GM23338 (cell line): ENCODE data around the gene SLC24A4. TPM values are rescaled to one million over a fixed set of nuclear protein-coding genes. Genes with fewer than 3 reads are reported as not detected.

ENCODE experiments used
- ATAC-seq: fragments of 200-7000 bp; cut with Tn5 transposase; 3 replicates; pipeline ENCODE4 v1.9.1; 2020
- DNase-seq: peaks from one replicate; pipeline ENCODE4 v3.0.0-alpha.2; 2015; ENCODE audit warnings: low spot score
- H2AFZ ChIP-seq: fragments of 200-600 bp; sonication (generic); 2 replicates; pipeline ENCODE4 v1.8.0; 2016; ENCODE audit warnings: antibody characterized with exemption, mild to moderate bottlenecking, moderate library complexity
- H3F3A ChIP-seq: fragments of 200-600 bp; sonication (generic); replicated peaks from 2 replicates; pipeline ENCODE4 v1.8.0; 2017; ENCODE audit warnings: antibody characterized with exemption, mixed run types, low read depth
- H3K27ac ChIP-seq: fragments of 200-600 bp; sonication (generic); 2 replicates; pipeline ENCODE4 v1.6.1; 2016; ENCODE audit warnings: low read depth
- H3K27me3 ChIP-seq: fragments of 200-600 bp; sonication (generic); 2 replicates; pipeline ENCODE4 v1.8.0; 2016; ENCODE audit warnings: mild to moderate bottlenecking, mixed run types, moderate library complexity; ENCODE audit not compliant: insufficient read depth
- H3K36me3 ChIP-seq: fragments of 200-600 bp; sonication (generic); 2 replicates; pipeline ENCODE4 v1.8.0; 2016; ENCODE audit warnings: mild to moderate bottlenecking; ENCODE audit not compliant: insufficient read depth
- H3K4me1 ChIP-seq: fragments of 200-600 bp; sonication (generic); 2 replicates; pipeline ENCODE4 v1.8.0; 2016; ENCODE audit warnings: mild to moderate bottlenecking, moderate library complexity; ENCODE audit not compliant: insufficient read depth
- H3K4me2 ChIP-seq: fragments of 200-600 bp; sonication (generic); 2 replicates; pipeline ENCODE4 v1.7.1; 2017; ENCODE audit warnings: mixed run types
- H3K4me3 ChIP-seq: fragments of 200-600 bp; sonication (generic); 2 replicates; pipeline ENCODE4 v1.6.1; 2016; ENCODE audit warnings: mixed run types
- H3K79me2 ChIP-seq: fragments of 200-600 bp; sonication (generic); replicated peaks from 2 replicates; pipeline ENCODE4 v1.8.0; 2017; ENCODE audit warnings: mild to moderate bottlenecking; ENCODE audit not compliant: insufficient read depth
- H3K9me2 ChIP-seq: fragments of 200-600 bp; sonication (generic); 2 replicates; pipeline ENCODE4 v1.8.0; 2017; ENCODE audit not compliant: insufficient read depth
- H4K20me1 ChIP-seq: fragments of 200-600 bp; sonication (generic); replicated peaks from 2 replicates; pipeline ENCODE4 v1.8.0; 2017; ENCODE audit warnings: mild to moderate bottlenecking; ENCODE audit not compliant: insufficient read depth
- H3K27ac Mint-ChIP-seq: 2 replicates; pipeline ENCODE4 v1.8.0; 2020; ENCODE audit warnings: inconsistent platforms, mild to moderate bottlenecking, moderate library complexity, mixed read lengths
- H3K27me3 Mint-ChIP-seq: 3 replicates; pipeline ENCODE4 v1.8.0; 2022; ENCODE audit warnings: low read depth, mild to moderate bottlenecking, moderate library complexity, mixed read lengths, inconsistent platforms; ENCODE audit not compliant: insufficient read depth, poor library complexity
- H3K36me3 Mint-ChIP-seq: 3 replicates; pipeline ENCODE4 v1.8.0; 2021; ENCODE audit warnings: low read depth, mild to moderate bottlenecking, inconsistent platforms, moderate library complexity, mixed read lengths
- H3K4me1 Mint-ChIP-seq: 3 replicates; pipeline ENCODE4 v1.8.0; 2020; ENCODE audit warnings: mild to moderate bottlenecking, inconsistent platforms, mixed read lengths
- H3K4me3 Mint-ChIP-seq: 3 replicates; pipeline ENCODE4 v1.8.0; 2021; ENCODE audit warnings: moderate library complexity, mild to moderate bottlenecking, inconsistent platforms, mixed read lengths
- H3K9me3 Mint-ChIP-seq: 3 replicates; pipeline ENCODE4 v1.8.0; 2020; ENCODE audit warnings: moderate library complexity, mild to moderate bottlenecking, inconsistent platforms, mixed read lengths
- CREB1 ChIP-seq: fragments of 250-450 bp; sonication (Bioruptor Pico); IDR thresholded peaks from 2 replicates; pipeline ENCODE4 v1.5.0; 2020; ENCODE audit warnings: low read depth, mild to moderate bottlenecking, moderate library complexity
- CTCF ChIP-seq, 2 experiments: fragments of 200-600 bp in 1 of 2; sonication (generic) in 1 of 2; conservative IDR thresholded peaks; 2 replicates each; pipeline versions ENCODE4 v1.5.1 to v1.6.1; 2016 to 2017; ENCODE audit warnings: antibody characterized with exemption in 2 of 2, low read depth in 2 of 2, mild to moderate bottlenecking in 2 of 2, moderate library complexity in 1 of 2
- EZH2 ChIP-seq: fragments of 200-600 bp; sonication (generic); IDR thresholded peaks from one replicate; pipeline ENCODE4 v1.8.0; 2017; ENCODE audit warnings: antibody characterized with exemption, mild to moderate bottlenecking, low read depth; ENCODE audit not compliant: unreplicated experiment
- EZH2phosphoT487 ChIP-seq: fragments of 200-600 bp; sonication (generic); IDR thresholded peaks from one replicate; pipeline ENCODE4 v1.8.1; 2018; ENCODE audit warnings: antibody characterized with exemption; ENCODE audit not compliant: unreplicated experiment
- JUNB ChIP-seq: IDR thresholded peaks from one replicate; pipeline ENCODE4 v1.6.1; 2016; ENCODE audit warnings: antibody characterized with exemption; ENCODE audit not compliant: unreplicated experiment
- NANOG ChIP-seq: IDR thresholded peaks from 2 replicates; pipeline ENCODE4 v1.6.1; 2016; ENCODE audit warnings: antibody characterized with exemption, borderline replicate concordance
- POLR2AphosphoS5 ChIP-seq: IDR thresholded peaks from 2 replicates; pipeline ENCODE4 v1.6.1; 2016; ENCODE audit warnings: antibody characterized with exemption, low read depth
- REST ChIP-seq: IDR thresholded peaks from one replicate; pipeline ENCODE4 v1.6.1; 2018; ENCODE audit warnings: antibody characterized with exemption; ENCODE audit not compliant: unreplicated experiment
- STAT1 ChIP-seq: IDR thresholded peaks from one replicate; pipeline ENCODE4 v1.6.1; 2016; ENCODE audit warnings: antibody characterized with exemption; ENCODE audit not compliant: unreplicated experiment
- ZNF114 ChIP-seq: fragments of 250-450 bp; sonication (Bioruptor Pico); IDR thresholded peaks from 2 replicates; pipeline ENCODE4 v1.5.0; 2020; ENCODE audit warnings: mild to moderate bottlenecking, moderate library complexity
- ZNF331 ChIP-seq: fragments of 250-450 bp; sonication (Bioruptor Pico); IDR thresholded peaks from 2 replicates; pipeline ENCODE4 v1.5.0; 2020; ENCODE audit warnings: low read depth, mild to moderate bottlenecking, moderate library complexity
- polyA plus RNA-seq: library from polyadenylated mRNA; unstranded; fragments of >200 nt; fragmentation: Nextera tagmentation; extraction: Ambion mirVana; gene quantifications from 2 replicates; pipeline ENCODE4 v1.2.1, GENCODE V29; 2016
- total RNA-seq: library from RNA; depleted of rRNA; stranded (reverse); fragments of >200 nt; shearing (Covaris generic); gene quantifications from 2 replicates; pipeline ENCODE4 v1.2.3, GENCODE V29; 2014
- TF ChIP-seq, protein P1 (sequence below): IDR thresholded peaks from 2 replicates; pipeline ENCODE4 v1.6.1; 2016; ENCODE audit warnings: antibody characterized with exemption

The SLC24A4 gene
- total and polyA plus RNA-seq, 2 experiments from 2014 or later: 0.06 to 0.38 TPM

- TF ChIP-seq, protein P1, sequence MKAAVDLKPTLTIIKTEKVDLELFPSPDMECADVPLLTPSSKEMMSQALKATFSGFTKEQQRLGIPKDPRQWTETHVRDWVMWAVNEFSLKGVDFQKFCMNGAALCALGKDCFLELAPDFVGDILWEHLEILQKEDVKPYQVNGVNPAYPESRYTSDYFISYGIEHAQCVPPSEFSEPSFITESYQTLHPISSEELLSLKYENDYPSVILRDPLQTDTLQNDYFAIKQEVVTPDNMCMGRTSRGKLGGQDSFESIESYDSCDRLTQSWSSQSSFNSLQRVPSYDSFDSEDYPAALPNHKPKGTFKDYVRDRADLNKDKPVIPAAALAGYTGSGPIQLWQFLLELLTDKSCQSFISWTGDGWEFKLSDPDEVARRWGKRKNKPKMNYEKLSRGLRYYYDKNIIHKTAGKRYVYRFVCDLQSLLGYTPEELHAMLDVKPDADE: no peak
- TF ChIP-seq REST (no peak), CREB1 (CRISPR knock-in tag) (no peak), STAT1 (no peak), EZH2 (no peak), ZNF331 (no peak)
Observed at GRCh38 chr14:92449404-92450181, 126.6 kb downstream of the SLC24A4 start (continued).

DNA sequence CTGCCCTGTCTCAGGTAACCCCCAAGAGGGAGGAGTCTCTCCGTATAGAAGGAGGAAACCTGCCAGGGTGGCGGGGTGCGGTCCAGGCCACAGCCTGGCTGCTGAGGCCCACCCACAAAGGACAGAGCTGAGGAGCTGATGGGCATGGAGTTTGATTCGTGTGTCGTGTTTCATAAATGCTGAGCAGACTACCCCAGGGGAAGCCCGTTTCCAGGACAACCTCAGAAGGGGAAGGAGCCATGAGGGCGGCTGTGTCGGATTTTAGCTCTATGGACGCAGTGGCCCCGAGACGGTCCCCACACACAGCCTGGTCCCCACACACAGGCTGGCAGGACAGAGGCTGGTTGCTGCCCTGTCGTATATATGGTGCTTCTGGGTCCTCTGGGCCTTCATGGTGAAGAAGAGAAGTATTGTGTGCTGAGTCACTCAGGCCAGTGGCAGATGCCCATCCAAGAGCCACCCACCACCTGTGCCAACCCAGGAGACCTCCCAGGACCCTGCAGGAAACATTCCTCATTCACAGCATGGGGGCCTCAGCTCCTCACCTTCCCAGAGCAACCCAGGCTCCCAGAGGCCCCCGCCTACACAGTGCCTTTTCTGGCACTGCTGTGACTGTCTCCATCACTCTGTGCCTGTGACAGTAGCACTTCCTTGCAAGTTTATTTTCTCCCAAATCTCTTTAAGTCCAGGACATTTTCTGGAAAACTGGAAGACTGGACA is 127.5 kb downstream of the SLC24A4 start:
- no peaks in the 10 kb centered on the region for H3K9me2 ChIP-seq
- DNase-seq: no peak
- H3K27ac ChIP-seq: no peak overlapping the region
- H3K27ac Mint-ChIP-seq: no peak overlapping the region
- no peaks in the 10 kb centered on the region for H3K4me1 ChIP-seq
- no peak for ATAC-seq
- peaks cover 10% of the 10 kb centered on the region for H3K27me3 Mint-ChIP-seq
- H3K4me2 ChIP-seq: no peak overlapping the region
- H2AFZ ChIP-seq: no peak overlapping the region
- no peaks in the 10 kb centered on the region for H3K36me3 ChIP-seq
- no peak overlapping the region for H3K4me3 Mint-ChIP-seq
- peaks cover 3% of the 10 kb centered on the region; the same call in 1 of the 3 replicates for H3K9me3 Mint-ChIP-seq
- 0 out of 3 replicates have a peak, but pooled peaks cover 2% of the 10 kb centered on the region for H3K36me3 Mint-ChIP-seq
- H3K4me3 ChIP-seq: no peak overlapping the region
- no peaks in the 10 kb centered on the region; the same call in 1 of the 3 replicates for H3K4me1 Mint-ChIP-seq
- H3F3A ChIP-seq: no peaks in the 10 kb centered on the region
- no peaks in the 10 kb centered on the region for H4K20me1 ChIP-seq
- H3K27me3 ChIP-seq: no peaks in the 10 kb centered on the region
- H3K79me2 ChIP-seq: no peaks in the 10 kb centered on the region
- TF ChIP-seq EZH2phosphoT487: no peak
- no peak for TF ChIP-seq JUNB
- no peak for TF ChIP-seq STAT1
- no peak for TF ChIP-seq ZNF331
- TF ChIP-seq CREB1 (CRISPR knock-in tag): no peak
- TF ChIP-seq, protein P1: no peak
- no peak for TF ChIP-seq ZNF114 (CRISPR knock-in tag)
- no peak for TF ChIP-seq EZH2
- TF ChIP-seq CTCF (conservative IDR thresholded peaks at IDR 0.05; ENCODE audit: low read depth in 2 of 2): no peak
- no peak for TF ChIP-seq NANOG
- no peak for TF ChIP-seq POLR2AphosphoS5
